Stimulated activated CD4-positive, alpha-beta T cell treated with anti-CD3 and anti-CD28 coated beads, Interleukin-12 subunit alpha, Interleukin-12 subunit beta, amount 100 ng/mL, for 48 hours (primary cell): ENCODE data around the gene NFKBIZ.
"Not testable (repeated sequence)": the region's sequence is repeated elsewhere in the genome, so short reads cannot be mapped to it uniquely, and the experiment has no call there.

Source experiments
- DNase-seq, 3 donors: peaks; one replicate each; pipeline ENCODE4 v3.0.0-alpha.2; 2020; ENCODE audit warnings: low read depth in 2 of 3, low spot score in 1 of 3

Gene NFKBIZ

DNA sequence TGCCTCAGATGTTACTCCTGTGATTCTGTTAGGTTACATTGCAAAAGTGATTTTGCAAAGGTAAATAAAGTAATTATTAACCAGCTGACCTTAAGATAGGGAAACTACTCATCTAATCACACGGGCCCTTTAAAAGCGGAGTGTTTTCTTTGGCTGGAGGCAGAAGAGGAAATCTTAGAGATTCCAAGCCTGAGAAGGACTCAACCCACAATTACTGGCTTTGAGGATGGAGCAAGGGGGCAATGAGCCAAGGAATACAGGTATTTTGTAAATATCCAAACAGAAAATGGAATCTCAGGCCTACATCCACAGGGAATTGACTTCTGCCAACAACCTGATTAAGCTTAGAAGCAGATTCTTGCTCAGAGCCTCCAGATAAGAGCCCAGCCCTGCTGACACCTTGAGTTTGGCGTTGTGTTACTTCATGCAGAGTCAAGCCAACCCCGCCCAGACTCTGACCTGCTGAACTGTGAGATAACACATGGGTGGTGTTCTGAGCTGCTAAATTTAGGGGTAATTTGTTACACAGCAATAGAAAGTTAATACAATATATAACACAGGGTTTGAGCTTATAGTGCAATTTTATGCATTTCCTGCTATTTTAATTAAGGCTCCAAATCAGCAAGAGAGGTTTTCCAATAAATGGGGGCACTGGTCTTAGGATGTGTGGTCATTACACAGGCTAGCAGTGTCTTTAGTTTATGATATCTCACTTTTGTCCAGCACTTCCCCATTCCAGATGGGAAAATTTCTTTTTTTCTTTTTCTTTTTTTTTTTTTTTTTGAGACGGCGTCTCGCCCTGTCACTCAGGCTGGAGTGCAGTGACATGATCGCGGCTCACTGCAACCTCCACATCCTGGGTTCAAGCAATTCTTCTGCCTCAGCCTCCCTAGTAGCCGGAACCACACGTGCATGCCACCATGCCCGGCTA, 19.5 kb downstream of the NFKBIZ start:
- DNase-seq, result no peak

DNA sequence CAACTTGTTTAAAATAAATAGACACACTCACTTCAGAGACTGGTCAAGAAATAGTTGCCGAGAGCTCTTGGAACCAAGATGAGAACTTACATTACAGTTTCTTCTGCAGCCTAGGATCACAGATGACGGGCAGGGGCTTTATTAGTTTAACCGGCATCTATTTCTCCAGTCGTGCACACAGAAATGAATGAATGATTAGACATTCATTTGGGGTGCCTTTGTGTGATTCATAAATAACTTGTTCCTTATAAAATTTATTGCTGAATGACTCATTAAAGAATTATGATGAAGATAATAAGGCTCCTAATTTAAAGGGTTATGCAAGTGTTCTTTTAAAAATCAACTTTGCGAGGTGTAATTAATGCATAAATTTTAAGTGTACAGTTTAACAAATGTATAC, 20.8 kb downstream of the NFKBIZ start:
- DNase-seq, result no peak

DNA sequence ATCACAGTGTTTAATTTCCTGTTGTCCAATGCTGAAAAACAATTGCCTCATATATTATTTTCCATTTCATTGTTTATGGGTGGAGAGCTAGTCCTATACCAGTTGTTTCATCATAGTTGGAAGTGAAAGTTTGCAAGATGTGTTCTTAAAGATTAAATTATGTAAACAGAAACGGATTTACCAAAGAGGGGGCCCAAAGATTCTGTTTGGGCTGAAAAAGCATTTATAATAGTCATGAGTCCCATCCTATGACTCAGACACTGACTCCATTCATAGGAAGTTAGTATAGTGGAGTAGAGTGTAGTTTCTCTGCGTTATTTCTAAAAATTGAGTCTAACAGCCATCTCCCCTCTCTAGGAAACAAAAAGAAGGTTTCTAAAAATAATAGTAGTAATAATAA, 24.3 kb downstream of the NFKBIZ start:
- DNase-seq, result no peak

DNA sequence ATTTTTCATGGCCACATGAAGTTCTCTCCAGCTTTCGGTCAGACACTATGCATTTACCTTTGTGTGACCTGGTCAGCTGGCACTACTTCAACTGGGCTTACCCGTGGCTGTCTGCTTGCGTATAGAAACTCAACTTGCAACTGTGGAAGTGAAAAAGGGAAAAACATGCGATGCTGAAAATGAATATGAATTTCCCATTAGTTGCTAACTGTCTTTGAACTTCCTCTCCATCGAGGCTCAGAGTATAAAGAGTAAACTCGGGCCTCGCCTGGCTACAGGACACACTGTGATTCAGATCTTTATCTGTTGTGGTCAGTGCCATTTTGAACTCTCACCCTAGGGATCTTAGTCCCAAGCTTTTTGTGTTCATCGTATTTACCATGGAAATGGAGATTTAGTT, 26.8 kb downstream of the NFKBIZ start:
- no peak for DNase-seq

DNA sequence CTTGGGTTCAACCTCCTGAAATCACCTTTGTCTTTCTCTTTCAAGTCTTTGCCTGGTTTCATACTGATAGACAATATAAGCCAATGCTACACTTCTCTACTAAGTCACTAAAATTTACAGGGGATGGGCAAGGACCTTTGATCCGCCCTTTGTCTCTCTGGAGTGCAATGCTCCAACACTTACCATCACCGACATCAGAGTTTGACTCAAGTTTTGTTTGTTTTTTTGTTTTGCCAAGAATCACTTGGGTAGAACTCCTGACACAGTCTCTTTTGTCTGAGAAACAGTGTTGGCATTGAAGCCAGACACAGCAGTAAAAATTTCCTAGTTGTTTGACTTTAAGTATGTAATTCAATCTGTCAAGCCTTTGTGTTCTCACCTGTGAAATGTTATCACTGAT, 29.3 kb downstream of the NFKBIZ start:
- DNase-seq, result no peak

DNA sequence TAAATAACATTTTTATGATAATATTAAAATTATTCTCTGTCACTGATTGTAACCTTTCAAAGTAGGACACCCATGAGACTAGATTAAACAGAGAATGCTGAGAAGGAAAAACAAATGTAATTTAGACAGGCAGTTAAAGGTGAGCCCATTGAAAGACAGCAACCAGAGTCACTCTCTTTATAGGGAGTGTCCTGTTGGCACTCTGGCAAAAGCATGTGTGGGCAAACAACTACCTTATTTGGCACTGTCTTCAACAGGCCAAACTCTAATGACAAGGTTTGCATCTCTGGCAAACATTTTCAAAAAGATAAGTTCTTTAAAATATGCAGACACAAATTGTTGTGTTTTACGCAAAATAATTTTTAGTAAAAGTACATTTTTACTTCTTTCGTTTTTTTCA, 29.8 kb downstream of the NFKBIZ start:
- no peak for DNase-seq

DNA sequence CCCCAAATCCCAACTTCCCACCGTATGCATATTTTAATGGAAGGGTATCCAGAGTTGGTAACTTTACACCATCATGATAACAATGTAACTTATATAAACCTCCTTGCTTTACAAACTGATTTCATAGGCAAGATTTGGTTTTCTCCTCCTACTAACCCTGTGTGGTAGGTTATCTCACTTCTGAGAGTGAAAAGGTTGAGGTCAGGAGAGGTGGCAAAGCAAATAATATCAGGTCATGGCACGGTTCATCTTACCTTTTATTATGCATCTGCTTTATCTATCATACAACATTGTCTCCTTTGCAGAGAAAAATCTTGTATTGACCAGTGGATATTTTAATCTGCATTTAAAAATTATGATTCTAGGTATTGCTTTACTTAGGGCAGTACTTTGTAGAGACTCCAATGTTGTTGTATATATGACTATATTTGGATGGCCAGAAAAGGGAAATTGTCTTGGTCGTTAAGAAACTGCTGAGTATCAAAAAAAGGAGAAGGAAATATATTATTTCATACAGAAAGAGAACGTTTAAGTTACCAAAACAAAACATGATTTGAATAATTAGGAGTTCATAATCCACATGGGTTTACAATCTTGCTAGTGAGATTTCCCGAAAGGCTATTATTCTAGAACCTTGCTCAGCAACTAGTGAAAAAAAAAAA, 30.4 kb downstream of the NFKBIZ start:
- DNase-seq, result no peak

DNA sequence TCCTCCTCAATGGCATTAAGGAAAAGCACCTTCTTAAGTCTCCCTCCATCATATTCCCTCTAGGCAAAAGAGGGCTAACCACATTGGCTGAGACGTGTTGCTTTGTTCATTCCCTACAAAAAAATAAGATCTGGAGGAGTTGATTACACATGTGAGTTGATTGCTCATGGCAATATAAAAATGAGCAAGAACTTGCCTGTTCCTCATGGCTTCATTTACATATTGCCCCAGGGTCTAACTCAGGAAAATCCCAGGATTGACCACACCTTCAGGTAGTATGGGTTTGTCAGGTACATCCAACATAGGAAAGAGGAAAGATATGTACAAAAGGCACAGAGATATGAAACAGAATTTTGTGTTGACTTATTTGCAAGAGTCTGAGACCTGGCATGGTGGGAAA, 35.5 kb downstream of the NFKBIZ start:
- DNase-seq, result no peak

DNA sequence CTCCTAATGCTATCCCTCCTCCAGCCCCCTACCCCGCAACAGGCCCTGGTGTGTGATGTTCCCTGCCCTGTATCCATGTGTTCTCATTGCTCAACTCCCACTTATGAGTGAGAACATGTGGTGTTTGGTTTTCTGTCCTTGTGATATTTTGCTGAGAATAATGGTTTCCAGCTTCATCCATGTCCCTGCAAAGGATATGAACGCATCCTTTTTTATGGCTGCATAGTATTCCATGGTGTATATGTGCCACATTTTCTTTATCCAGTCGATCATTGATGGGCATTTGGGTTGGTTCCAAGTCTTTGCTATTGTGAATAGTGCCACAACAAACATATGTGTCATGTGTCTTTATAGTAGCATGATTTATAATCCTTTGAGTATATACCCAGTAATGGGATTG, 36.3 kb downstream of the NFKBIZ start:
- DNase-seq, result not testable (repeated sequence)

DNA sequence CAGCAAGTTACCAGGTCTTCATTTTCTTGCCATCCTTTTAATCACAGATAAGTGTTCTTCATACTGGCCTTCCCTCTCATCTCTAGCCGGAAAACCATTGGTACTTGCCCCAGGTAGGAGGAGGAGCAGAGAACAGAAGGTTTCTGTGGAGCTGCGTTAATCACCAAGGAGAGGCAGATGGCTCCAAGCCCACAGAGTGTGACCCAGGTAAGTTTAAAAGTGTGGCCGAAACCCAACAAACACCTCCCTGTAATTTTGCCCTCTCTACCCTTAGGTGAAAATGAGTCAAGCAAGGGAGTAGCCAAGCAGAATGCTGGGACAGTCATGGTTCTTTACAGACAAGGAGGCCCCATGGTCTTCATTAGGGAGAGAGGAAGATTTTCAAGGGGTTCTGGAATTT, 37.3 kb downstream of the NFKBIZ start:
- DNase-seq, result no peak

DNA sequence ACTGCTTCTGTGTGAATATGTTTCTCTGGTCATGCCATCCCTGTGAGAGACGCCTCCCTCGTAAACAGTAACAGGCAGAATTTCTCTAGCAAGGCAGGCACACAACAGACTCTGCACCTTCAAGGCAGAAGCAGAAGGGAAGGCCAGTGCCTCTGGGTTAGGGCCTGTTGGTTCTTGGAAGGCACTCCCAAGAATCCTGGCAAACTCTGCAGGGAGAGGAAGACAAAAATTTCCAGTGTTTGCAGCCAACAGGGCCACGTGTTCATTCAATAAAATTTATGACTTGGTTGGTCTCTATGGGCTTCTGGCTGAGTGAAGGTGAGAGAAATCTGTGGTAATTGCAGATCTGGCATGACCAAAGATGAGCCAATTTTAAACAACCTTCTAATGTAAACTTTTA, 39.3 kb downstream of the NFKBIZ start:
- DNase-seq, result no peak

DNA sequence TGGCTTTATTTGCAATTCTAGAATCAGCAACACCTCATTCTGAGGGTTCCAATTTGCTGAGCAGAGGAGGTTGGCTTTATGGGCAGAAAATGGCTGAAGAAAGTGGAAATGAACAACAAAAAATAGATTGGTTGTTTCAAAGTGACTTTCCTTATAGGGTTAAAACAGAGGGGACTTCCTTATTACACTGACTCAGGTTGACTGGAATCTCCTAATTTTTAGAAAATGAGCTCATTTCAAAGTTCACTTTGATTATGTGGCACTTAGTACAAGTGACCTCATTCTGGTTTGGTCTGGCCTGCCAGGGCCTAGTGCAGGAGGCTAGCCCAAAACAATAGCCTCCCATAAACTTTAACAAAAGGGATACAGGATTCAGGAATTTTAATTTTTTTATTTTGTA, 41.4 kb downstream of the NFKBIZ start:
- DNase-seq, result no peak

DNA sequence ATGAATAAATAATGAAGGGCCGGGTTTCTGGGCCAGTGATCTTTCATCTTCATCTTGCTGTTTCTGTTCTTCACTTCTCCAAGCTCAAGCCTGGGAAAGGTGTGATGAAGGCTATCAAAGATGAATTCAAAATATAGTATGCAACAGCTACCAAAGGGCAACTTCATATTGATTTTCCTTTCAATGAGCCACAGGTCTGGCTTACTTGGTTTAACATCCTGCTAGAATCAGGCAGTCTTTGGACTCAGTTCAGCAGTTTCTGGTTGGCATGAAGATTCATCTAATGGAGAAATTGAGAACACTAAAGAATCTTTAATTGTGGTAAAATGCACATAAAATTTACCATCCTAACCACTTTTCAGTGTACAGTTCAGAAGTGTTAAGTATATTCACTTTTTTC, 43.3 kb downstream of the NFKBIZ start:
- no peak for DNase-seq

DNA sequence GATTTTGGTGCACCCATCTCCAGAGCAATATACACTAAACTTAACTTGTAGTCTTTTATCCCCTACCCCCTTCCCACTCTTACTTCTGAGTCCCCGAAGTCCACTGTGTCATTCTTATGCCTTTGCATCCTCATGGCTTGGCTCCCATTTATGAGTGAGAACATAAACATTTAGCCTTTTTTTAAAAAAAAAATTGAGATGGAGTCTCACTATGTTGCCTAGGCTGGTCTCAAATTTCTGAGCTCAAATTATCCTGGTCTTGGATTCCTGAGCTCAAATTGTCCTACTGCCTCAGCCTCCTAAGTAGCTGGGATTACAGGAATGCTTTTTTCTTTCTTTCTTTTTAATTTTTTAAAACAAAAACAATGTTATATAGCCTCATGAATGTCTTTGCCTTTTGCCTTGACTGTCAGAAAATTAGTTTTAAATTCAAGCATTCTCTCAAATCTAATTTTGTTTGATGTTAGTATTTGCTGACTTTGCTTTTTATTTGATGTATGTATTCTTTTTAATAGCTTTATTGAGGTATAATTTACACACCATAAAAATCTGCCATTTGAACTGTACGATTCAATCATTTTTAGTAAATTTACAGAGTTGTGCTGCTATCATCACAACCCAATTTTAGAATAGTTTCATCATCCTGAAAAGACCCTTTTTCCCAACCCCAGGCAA, 46.9 kb downstream of the NFKBIZ start:
- DNase-seq, result no peak

DNA sequence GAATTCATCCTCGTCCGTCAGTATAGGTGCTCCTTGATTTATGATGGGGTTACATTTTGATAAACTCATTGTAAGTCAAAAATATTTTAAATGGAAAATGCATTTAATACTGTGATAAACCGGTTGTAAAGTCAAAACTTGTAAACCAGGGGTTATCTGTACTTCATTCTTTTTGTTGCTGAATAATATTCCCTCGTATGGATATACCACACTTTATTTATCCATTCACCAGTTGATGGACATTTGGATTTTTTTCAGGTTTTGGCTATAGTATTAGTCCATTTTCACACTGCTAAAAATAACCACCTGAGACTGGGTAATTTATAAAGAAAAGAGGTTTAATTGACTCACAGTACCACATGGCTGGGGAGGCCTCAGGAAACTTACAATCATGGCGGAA, 47.7 kb downstream of the NFKBIZ start:
- no peak for DNase-seq

DNA sequence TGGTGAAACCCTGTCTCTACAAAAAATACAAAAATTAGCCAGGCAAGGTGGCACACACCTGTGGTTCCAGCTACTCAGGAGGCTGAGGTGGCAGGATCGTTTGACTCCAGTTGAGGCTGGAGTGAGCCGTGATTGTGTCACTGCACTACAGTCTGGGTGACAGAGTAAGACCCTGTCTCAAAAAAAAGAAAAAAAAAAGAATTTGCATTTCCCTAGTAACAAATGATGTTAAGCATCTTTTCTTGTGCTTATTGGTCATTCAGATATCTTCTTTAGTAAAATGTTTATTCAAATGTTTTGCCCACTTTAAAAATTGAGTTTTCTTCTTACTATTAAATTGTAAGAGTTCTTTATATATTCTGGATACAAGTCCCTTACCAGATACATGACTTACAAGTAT, 48.7 kb downstream of the NFKBIZ start:
- no peak for DNase-seq

DNA sequence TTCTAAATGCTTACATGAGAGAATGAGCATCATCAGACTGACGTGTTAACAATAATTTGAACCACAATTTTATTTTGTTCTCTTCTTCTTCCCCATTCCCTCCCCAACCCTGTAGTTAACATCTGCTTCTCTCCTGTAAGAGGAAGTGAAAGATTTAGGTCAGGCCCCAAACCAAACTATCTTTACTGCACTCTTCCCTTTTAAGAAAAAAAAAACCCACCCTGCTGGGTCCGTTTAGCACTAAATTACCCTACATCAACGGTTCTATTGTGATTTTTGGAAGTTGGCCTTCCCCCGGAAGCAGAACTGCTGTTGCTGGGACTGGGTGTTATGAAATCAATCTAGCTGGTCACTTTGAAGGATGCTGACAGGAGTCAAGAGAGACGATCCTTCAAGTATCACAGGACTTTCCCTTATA, 49.4 kb downstream of the NFKBIZ start:
- no peak for DNase-seq

DNA sequence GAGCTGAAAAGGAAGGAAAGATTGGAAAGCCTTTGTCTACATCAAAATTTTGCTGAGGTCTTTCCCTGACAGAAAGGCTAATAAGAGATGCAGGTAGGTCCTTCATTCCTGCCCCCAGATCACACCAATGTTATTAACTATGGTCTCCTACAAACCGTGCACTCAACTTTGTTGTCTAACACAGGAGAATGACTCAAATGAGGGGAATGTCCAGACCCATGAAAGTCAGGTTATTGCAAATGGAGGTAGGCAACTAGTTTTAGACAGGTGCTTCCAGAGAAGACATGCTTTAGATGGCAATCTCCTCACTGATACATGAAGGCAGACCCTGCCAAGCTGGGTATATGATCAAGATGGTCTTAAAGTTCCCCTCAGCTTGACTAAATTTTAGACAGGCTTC, 51.0 kb downstream of the NFKBIZ start:
- no peak for DNase-seq

DNA sequence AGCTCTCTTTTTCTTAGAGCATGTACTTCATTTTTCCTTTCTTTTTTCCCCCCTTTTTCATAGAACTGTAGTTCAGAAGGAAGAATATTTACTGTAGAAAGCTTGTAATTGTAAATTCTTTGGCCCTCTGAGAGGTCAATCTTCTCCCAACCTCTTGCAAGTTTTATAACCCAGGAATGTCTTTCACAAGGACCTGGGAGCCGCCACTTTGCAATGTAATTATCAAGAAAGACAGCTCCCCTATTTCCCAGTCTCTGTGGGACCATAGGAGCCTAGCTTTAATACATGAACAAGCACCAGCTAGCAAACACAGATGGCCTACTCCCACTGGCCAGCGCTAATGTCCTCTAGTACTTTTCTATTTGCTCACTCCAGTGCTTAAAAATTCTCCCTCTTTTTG, 51.4 kb downstream of the NFKBIZ start:
- DNase-seq, result no peak

DNA sequence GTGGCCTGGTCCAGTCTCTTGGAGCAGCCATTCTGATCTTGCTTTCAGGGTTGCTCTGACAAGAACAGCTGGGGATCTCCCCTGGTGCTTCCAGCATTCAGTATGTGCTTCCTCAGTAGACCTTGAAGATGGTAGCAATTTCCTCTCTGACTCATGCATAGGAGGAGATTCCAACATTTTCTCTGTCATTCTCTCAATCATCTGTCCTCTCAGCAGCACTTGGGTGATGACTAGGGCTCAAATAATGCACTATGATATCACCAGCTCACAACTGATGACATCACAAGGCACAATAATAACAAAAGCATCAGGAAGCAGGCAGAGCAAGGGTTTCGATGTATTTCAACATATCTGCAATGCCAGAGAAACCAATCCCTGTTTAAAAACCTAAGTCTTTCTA, 52.7 kb downstream of the NFKBIZ start:
- DNase-seq, result no peak

DNA sequence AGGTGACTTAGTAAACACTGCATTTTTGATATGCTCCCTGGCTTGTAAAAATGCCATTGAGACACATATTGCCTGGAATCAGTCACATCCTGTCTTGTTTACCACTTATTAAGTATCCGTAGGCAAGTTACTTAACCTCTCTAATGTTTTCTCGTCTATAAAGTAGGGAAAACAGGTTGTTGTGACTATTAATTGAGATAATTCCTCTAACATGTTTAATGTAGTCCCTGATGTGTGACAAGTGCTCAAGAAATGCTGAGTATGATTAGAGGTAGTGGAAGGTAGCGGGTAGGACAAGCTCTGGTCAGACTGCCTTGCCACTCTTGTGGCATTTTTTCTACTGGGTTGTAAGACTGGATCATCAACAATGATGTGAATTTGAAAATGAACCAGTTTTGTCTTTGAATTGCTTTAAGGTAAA, 54.1 kb downstream of the NFKBIZ start:
- no peak for DNase-seq

DNA sequence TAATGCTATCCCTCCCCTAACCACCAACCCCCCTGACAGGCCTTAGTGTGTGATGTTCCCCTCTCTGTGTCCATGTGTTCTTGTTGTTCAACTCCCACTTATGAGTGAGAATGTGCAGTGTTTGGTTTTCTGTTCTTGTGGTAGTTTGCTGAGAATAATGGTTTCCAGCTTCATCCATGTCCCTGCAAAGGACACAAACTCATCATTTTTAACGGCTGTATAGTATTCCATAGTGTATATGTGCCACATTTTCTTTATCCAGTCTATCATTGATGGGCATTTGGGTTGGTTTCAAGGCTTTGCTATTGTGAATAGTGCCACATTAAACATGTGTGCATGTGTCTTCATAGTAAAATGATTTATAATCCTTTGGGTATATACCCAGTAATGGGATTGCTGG, 56.3 kb downstream of the NFKBIZ start:
- not testable (repeated sequence) for DNase-seq
